D721Med (cell line): ENCODE data around the gene PDK1.

Experiments
- DNase-seq: peaks from one replicate; pipeline ENCODE4 v3.0.0; 2011; ENCODE audit warnings: low spot score; ENCODE audit not compliant: insufficient read length
- FAIRE-seq: peaks from 2 replicates; lab custom pipeline; 2011; peaks lifted over from hg19 to GRCh38; lab: Jason Lieb, UNC
- TF ChIP-seq, protein P1 (sequence below): IDR thresholded peaks from 2 replicates; pipeline ENCODE4 v1.5.1; 2012; ENCODE audit warnings: mild to moderate bottlenecking, control low read depth; ENCODE audit not compliant: insufficient read depth; ENCODE audit errors: missing control alignments

Gene PDK1

DNA sequence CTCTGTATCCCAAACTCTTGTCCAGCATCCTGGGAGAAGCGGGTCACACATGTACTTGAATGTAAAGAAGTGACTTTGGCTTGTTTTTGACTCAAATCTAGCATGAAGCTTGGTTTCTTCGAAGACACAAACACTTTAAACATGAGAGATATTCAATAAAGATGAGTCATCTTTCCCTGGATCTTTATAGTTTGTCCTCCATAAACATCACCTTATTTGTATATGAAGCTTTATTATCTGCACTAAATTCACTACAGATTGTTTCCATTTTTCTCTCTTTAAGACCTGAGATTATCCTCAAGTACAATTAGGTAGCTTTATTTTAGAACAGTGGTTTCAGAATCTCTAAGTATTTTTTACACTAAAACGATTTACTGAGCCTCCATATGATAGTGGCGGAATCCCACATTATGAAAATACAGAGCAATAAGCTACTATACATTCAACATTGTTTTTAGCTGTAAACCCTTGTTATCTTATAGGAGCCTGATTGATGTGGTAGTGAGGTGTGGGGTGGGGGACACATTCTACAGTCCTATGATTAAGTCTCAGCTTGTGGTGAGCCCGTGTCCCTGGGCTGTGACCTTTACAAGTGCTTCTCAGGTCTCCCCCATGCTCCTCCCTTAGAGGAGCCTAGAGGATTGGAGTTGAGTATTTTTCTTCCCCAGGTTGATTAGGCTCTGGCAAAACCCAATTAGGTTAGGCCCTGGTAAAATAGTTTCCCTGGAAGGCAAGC, 100.1 kb downstream of the PDK1 start:
- DNase-seq (no peak), FAIRE-seq (no peak)
- TF ChIP-seq, protein P1, sequence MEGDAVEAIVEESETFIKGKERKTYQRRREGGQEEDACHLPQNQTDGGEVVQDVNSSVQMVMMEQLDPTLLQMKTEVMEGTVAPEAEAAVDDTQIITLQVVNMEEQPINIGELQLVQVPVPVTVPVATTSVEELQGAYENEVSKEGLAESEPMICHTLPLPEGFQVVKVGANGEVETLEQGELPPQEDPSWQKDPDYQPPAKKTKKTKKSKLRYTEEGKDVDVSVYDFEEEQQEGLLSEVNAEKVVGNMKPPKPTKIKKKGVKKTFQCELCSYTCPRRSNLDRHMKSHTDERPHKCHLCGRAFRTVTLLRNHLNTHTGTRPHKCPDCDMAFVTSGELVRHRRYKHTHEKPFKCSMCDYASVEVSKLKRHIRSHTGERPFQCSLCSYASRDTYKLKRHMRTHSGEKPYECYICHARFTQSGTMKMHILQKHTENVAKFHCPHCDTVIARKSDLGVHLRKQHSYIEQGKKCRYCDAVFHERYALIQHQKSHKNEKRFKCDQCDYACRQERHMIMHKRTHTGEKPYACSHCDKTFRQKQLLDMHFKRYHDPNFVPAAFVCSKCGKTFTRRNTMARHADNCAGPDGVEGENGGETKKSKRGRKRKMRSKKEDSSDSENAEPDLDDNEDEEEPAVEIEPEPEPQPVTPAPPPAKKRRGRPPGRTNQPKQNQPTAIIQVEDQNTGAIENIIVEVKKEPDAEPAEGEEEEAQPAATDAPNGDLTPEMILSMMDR = no peak
